Measurements from ENCODE around the gene CSNK1G3. TPM values are rescaled to one million over a fixed set of nuclear protein-coding genes. Genes with fewer than 3 reads are reported as not detected.
"Not testable (repeated sequence)": the region's sequence is repeated elsewhere in the genome, so short reads cannot be mapped to it uniquely, and the experiment has no call there.

The CSNK1G3 gene
- total RNA-seq, 1 experiment from 2014 or later = 51.1 TPM

GRCh38 chr5:123636006-123636405 lies 124.0 kb downstream of the CSNK1G3 start:
- Histone ChIP-seq H2AFZ (ENCODE audit: low read depth, low read length, poor library complexity, severe bottlenecking) (no peak overlapping the region), H3K4me3 (replicated peaks in 1 of 2; ENCODE audit: low read depth in 1 of 2, low read length in 2 of 2) (no peak overlapping the region), H4K20me1 (ENCODE audit: insufficient read depth) (no peaks in the 10 kb centered on the region), H3K9ac (ENCODE audit: low read length) (no peak overlapping the region), H3K9me3 (ENCODE audit: control insufficient read depth in 1 of 2, insufficient read depth in 1 of 2, low read depth in 1 of 2, low read length in 2 of 2) (no peaks in the 10 kb centered on the region), H3K27ac (ENCODE audit: low read depth, low read length) (no peak overlapping the region), H3K27me3 (ENCODE audit: insufficient read depth, low read length) (no peaks in the 10 kb centered on the region), H3K9me2 (ENCODE audit: insufficient read depth) (no peaks in the 10 kb centered on the region), H3K4me2 (ENCODE audit: low read length) (no peak overlapping the region), H3K4me1 (ENCODE audit: control insufficient read depth in 1 of 2, insufficient read depth in 2 of 2, low read length in 2 of 2) (no peaks in the 10 kb centered on the region), H3K79me2 (ENCODE audit: insufficient read depth, low read length) (no peaks in the 10 kb centered on the region), H3K36me3 (ENCODE audit: control insufficient read depth in 1 of 2, insufficient read depth in 2 of 2, low read length in 2 of 2) (no peaks in the 10 kb centered on the region)
- intact Hi-C loops (cut with micrococcal nuclease) = no loop called here
- DNase-seq (ENCODE audit: low read depth, low spot score) (no peak), ATAC-seq (no peak)
- no peak for TF ChIP-seq ZFX (IDR thresholded peaks at IDR 0.05)
- TF ChIP-seq CBX3 (IDR thresholded peaks at IDR 0.05; ENCODE audit: low read depth) = no peak
- TF ChIP-seq EZH2phosphoT487 (IDR thresholded peaks at IDR 0.05; ENCODE audit: borderline replicate concordance) = no peak
- TF ChIP-seq POLR2AphosphoS5 (IDR thresholded peaks at IDR 0.05; ENCODE audit: low read depth, low read length) = no peak
- TF ChIP-seq TCF7L2 (IDR thresholded peaks at IDR 0.05; ENCODE audit: borderline replicate concordance, extremely low read depth, insufficient read depth, insufficient read length) = no peak
- no TSS peak for BruUV-seq (replicated peaks)
- ChIA-PET RAD21 (ENCODE audit: low non-redundant PET in 1 of 2, low total read pairs in 2 of 2, uncharacterized antibody in 2 of 2, unreplicated experiment in 2 of 2) (no interaction called here), CTCF (no interaction called here), POLR2A (no interaction called here)

DNA sequence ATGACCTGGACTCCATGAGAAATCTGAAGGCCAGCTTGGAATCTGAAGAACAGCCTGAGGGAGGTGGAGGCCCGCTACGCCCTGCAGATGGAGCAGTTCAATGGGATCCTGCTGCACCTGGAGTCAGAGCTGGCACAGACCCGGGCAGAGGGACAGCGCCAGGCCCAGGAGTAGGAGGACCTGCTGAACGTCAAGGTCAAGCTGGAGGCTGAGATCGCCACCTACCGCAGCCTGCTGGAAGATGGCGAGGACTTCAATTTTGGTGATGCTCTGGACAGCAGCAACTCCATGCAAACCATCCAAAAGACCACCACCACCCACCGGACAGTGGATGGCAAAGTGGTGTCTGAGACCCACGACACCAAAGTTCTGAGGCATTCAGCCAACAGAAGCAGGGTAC lies 125.1 kb downstream of the CSNK1G3 start:
- not testable (repeated sequence) for H3K27me3 ChIP-seq (ENCODE audit: insufficient read depth, low read length)

More for the DNA sequence above, 125.1 kb downstream of the CSNK1G3 start:
- intact Hi-C loops (cut with micrococcal nuclease); H3K4me2 ChIP-seq (ENCODE audit: low read length); POLR2A ChIA-PET; BruUV-seq (replicated peaks); CTCF ChIA-PET; H3K9ac ChIP-seq (ENCODE audit: low read length); H3K4me3 ChIP-seq (replicated peaks in 1 of 2; ENCODE audit: low read depth in 1 of 2, low read length in 2 of 2); ATAC-seq; H3K9me2 ChIP-seq (ENCODE audit: insufficient read depth); H4K20me1 ChIP-seq (ENCODE audit: insufficient read depth); DNase-seq (ENCODE audit: low read depth, low spot score); H3K79me2 ChIP-seq (ENCODE audit: insufficient read depth, low read length); H3K4me1 ChIP-seq (ENCODE audit: control insufficient read depth in 1 of 2, insufficient read depth in 2 of 2, low read length in 2 of 2); H2AFZ ChIP-seq (ENCODE audit: low read depth, low read length, poor library complexity, severe bottlenecking); H3K36me3 ChIP-seq (ENCODE audit: control insufficient read depth in 1 of 2, insufficient read depth in 2 of 2, low read length in 2 of 2); RAD21 ChIA-PET (ENCODE audit: low non-redundant PET in 1 of 2, low total read pairs in 2 of 2, uncharacterized antibody in 2 of 2, unreplicated experiment in 2 of 2); H3K27ac ChIP-seq (ENCODE audit: low read depth, low read length); H3K9me3 ChIP-seq (ENCODE audit: control insufficient read depth in 1 of 2, insufficient read depth in 1 of 2, low read depth in 1 of 2, low read length in 2 of 2): not testable (repeated sequence)

Data from HCT116 (cell line).